ENCODE results near the gene PRDM15.

DNA sequence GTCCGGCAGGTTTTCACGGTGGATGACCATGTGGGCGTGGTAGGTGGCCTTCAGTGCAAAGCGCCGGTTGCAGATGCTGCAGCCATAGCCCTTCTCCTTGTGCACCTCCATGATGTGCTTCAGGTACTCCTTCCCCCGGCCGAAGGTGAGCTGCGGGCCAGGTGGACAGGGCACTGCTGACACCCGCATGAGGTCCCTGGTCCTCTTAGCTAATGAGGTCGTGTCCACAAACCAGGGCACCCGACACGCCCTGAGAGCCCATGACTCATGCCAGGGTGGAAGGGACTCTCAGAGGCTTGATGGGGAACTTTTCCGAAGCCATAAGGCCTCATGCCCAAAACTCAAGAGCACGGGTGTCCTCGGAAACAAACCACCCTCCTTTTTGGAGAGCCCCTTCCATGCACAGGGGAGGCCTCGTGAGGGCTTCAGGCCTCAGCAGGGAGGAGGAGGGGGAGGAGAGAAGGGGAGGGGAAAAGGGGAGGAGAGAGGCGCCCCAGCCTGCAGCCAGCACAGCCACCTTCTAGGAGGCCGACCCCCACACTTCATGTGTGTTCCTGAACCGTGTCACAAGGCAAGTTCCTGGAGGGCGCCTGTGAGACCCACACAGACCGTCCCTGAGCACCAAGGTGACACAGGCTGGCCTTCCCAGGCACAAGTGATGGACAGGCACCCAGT is 57.9 kb downstream of the PRDM15 start:
- TF ChIP-seq, protein P1, sequence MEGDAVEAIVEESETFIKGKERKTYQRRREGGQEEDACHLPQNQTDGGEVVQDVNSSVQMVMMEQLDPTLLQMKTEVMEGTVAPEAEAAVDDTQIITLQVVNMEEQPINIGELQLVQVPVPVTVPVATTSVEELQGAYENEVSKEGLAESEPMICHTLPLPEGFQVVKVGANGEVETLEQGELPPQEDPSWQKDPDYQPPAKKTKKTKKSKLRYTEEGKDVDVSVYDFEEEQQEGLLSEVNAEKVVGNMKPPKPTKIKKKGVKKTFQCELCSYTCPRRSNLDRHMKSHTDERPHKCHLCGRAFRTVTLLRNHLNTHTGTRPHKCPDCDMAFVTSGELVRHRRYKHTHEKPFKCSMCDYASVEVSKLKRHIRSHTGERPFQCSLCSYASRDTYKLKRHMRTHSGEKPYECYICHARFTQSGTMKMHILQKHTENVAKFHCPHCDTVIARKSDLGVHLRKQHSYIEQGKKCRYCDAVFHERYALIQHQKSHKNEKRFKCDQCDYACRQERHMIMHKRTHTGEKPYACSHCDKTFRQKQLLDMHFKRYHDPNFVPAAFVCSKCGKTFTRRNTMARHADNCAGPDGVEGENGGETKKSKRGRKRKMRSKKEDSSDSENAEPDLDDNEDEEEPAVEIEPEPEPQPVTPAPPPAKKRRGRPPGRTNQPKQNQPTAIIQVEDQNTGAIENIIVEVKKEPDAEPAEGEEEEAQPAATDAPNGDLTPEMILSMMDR (conservative IDR thresholded peaks at IDR 0.05 in 1 of 2, IDR thresholded peaks at IDR 0.05 in 1 of 2; ENCODE audit: low read depth in 1 of 2, low read length in 2 of 2): no peak
- no peak for TF ChIP-seq EZH2 (IDR thresholded peaks at IDR 0.05; ENCODE audit: low read length, missing control alignments)

All from fibroblast of lung (primary cell).